GM18526 (cell line): ENCODE data around the gene GIMAP4.

ENCODE experiments used
- POLR2A ChIP-seq: IDR thresholded peaks from 3 replicates; pipeline ENCODE4 v1.6.1; 2011; ENCODE audit not compliant: insufficient read length; ENCODE audit errors: extremely low read depth

The GIMAP4 gene

GRCh38 chr7:150567169-150567568 lies at the start of gene GIMAP4:
Gene GIMAP4 (plus strand): TSS chr7:150567390. CDS start chr7:150569902, 2,512 bp downstream.
- TF ChIP-seq POLR2A = no peak

- no peak for TF ChIP-seq POLR2A
These were observed 47.9 kb upstream of the GIMAP4 start for GRCh38 chr7:150519310-150519709.

GRCh38 chr7:150520145-150520544 lies 47.0 kb upstream of the GIMAP4 start:
- no peak for TF ChIP-seq POLR2A

GRCh38 chr7:150524018-150524417 lies 43.2 kb upstream of the GIMAP4 start:
- no peak for TF ChIP-seq POLR2A

- TF ChIP-seq POLR2A = no peak
These were observed 35.5 kb upstream of the GIMAP4 start for GRCh38 chr7:150531704-150532103.

- no peak for TF ChIP-seq POLR2A
These were observed 28.9 kb upstream of the GIMAP4 start for GRCh38 chr7:150538259-150538658.

- TF ChIP-seq POLR2A = no peak
These were observed 14.0 kb upstream of the GIMAP4 start for GRCh38 chr7:150553163-150553562.

GRCh38 chr7:150556521-150557138 lies 10.6 kb upstream of the GIMAP4 start:
- no peak for TF ChIP-seq POLR2A

GRCh38 chr7:150560486-150560885 lies 6.7 kb upstream of the GIMAP4 start:
- no peak for TF ChIP-seq POLR2A

- TF ChIP-seq POLR2A = no peak
These were observed 4.3 kb upstream of the GIMAP4 start for GRCh38 chr7:150562919-150563318.

GRCh38 chr7:150564006-150564405 lies 3.2 kb upstream of the GIMAP4 start:
- no peak for TF ChIP-seq POLR2A

- TF ChIP-seq POLR2A = no peak
These were observed 2.6 kb upstream of the GIMAP4 start for GRCh38 chr7:150564566-150564965.

GRCh38 chr7:150565239-150565638 lies 2.0 kb upstream of the GIMAP4 start:
- TF ChIP-seq POLR2A = no peak

- no peak for TF ChIP-seq POLR2A
These were observed 1.1 kb upstream of the GIMAP4 start for GRCh38 chr7:150566123-150566522.

GRCh38 chr7:150566572-150566971 lies 618 bp upstream of the GIMAP4 start:
- no peak for TF ChIP-seq POLR2A

GRCh38 chr7:150567871-150568301 lies 696 bp downstream of the GIMAP4 start:
- no peak for TF ChIP-seq POLR2A

- TF ChIP-seq POLR2A = no peak
These were observed 1.5 kb downstream of the GIMAP4 start for GRCh38 chr7:150568714-150569113.
